HG02884 (cell line): ENCODE results near the gene SHKBP1.
"Not testable (repeated sequence)": the region's sequence is repeated elsewhere in the genome, so short reads cannot be mapped to it uniquely, and the experiment has no call there.

ENCODE experiments used
- ATAC-seq: cut with Tn5 transposase; IDR thresholded peaks from one replicate; pipeline ENCODE4 v1.9.1; 2021; ENCODE audit warnings: mild to moderate bottlenecking, moderate library complexity; ENCODE audit not compliant: unreplicated experiment

The SHKBP1 gene

DNA sequence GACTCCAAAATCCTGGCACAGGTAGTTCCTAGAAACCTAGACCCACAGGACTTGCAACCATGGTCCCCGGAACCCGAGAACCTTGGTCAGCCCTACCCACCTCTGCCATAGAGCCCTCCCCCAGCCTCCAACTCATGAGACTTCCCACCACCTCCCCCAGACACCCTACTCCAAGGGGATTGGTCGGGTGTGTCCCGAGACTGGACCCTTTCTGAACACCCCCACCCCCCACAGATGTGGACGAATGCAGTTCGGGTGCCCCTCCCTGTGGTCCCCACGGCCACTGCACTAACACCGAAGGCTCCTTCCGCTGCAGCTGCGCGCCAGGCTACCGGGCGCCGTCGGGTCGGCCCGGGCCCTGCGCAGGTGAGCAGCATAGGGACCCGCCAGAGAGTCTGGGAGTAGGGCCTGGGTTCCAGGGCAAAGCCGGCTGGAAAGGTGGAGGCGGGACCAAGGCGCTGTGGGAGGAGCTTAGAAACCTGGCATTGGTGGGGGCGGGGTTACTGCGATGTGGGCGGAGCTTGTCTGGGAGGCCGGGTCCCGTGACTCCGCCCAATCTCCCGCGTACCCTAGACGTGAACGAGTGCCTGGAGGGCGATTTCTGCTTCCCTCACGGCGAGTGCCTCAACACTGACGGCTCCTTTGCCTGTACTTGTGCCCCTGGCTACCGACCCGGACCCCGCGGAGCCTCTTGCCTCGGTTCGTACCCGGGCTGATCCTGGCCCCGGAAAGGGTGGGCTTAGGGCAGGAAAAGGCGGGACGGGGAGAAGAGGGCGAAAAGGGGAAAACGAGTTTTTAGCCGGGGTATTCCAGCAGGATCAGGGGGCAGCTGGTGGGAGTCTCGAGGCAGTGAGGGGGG lies 36.4 kb downstream of the SHKBP1 start:
- no peak for ATAC-seq

DNA sequence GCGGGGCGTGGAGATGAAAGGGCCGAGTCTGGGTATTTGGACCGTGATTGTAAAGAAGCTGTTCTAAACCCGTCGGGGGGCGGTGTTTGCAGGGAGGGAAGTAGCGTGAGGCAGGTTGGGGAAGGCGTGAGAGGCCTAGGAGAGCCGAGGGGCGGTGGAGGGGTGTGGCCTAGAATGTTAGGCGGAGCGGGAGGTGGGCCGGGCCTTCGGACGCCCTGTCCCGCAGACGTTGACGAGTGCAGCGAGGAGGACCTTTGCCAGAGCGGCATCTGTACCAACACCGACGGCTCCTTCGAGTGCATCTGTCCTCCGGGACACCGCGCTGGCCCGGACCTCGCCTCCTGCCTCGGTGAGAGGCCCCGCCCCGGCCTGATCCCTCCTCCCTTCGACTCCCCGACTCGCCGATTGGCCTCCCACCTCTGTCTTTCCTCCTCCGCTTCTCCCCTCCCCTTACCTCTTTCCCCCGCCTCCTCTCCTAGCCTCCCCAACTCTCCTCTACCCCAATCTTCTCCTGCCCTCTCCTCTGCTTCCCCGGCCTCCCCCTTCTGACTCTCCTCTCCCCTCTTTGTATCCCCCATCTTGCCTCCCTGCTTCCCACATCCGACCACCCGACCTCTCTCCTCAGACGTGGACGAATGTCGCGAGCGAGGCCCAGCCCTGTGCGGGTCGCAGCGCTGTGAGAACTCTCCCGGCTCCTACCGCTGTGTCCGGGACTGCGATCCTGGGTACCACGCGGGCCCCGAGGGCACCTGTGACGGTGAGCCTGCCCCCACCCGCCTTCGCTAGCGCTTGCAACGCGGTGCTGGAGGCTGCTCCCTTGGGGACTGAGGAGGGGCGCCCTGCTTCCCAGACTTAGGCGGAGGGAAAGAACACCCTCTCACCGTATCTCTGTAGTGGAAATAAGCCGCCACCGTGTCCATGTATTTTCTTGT lies 37.3 kb downstream of the SHKBP1 start:
- ATAC-seq: no peak

- ATAC-seq: no peak
These were observed 38.1 kb downstream of the SHKBP1 start for GRCh38 chr19:40614622-40615411.

DNA sequence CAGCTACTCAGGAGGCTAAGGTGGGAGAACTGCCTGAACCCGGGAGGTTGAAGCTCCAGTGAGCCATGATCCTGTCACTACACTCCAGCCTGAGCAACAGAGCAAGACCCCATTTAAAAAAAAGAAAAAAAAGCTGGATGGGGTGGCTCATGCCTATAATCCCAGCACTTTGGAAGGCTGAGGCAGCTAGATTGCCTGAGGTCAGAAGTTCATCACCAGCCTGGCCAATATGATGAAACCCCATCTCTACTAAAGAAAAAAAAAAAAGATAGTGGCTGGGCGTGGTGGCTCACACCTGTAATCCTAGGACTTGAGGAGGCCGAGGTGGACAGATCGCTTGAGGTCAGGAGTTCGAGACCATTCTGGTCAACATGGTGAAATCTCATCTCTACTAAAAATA lies 39.5 kb downstream of the SHKBP1 start:
- no peak for ATAC-seq

- no peak for ATAC-seq
These were observed 40.3 kb downstream of the SHKBP1 start for GRCh38 chr19:40616941-40617340.

DNA sequence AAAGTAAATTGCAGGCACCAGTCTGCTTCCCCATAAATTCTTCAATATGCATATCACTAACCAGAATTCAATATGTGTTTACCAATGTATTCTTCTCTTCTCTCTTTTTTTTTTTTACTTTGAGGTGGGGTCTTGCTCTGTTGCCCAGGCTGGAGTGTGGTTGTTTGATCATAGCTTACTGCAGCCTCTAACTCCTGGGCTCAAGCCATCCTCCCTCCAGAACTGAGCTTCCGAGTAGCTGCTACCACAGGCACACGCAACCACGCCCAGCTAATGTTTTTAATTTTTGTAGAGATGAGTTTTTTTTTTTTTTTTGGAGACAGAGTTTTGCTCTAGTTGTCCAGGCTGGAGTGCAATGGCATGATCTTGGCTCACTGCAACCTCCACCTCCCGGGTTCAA lies 41.3 kb downstream of the SHKBP1 start:
- ATAC-seq: no peak

DNA sequence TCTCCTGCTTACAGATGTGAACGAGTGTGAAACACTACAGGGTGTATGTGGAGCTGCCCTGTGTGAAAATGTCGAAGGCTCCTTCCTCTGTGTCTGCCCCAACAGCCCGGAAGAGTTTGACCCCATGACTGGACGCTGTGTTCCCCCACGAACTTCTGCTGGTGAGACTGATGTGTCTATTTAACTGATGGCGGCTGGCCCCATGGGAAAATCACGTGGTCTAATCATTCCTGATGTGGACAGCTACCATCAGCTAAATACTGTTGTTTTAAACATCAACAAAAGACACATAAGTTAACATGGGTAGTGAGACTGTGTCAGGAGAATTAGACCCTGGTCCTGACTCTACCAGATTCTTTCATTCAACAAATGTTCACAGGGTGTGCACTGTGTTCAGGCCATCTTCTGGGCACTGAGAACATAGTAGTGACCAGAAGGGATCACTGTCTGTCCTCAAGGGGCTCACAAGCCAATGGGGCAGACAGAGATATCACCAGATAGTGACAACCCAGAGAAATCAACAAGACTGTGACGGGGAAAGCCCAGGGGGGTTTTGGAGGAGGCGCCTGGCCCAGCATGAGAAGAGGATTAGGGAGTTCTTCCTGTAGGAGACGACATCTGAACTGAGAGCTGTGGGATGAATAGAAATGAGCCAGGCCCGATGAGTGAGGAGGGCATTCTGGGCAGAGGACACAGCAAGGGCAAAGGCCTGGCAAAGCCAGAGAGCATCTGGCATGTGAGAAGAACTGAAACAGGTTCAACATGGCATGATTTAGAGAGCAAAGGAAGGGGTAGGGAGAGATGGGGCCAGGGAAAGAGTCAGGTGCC lies 42.9 kb downstream of the SHKBP1 start:
- no peak for ATAC-seq

DNA sequence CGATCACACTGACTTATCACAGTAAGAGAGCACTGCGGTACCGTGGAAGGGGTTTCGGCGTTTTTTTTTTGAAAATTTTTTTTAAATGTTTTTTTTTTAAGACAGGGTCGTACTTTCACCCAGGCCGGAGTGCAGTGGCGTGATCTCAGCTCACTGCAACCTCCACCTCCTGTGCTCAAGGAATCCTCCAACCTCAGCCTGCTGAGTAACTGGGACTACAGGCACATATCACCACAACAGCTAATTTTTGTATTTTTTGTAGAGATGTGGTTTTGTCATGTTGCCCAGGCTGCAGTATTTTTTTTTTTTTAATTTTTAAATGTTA lies 43.5 kb downstream of the SHKBP1 start:
- ATAC-seq: no peak

DNA sequence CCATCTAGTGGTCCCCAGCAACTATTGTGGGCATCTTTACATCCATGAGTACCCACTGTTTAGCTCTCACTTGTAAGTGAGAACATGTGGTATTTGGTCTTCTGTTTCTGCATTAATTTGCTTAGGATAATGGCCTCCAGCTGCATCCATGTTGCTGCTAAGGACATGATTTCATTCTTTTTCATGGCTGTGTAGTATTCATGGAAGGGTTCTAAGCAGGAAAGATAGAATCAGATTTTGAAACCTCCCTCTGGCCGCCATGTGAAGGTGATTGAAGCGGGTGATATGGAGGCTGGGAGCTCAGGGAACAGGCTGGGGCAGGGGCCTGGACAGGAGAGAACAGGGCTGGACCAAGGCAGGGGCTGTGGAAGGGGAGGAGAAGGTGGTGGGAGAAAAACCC lies 44.6 kb downstream of the SHKBP1 start:
- no peak for ATAC-seq

DNA sequence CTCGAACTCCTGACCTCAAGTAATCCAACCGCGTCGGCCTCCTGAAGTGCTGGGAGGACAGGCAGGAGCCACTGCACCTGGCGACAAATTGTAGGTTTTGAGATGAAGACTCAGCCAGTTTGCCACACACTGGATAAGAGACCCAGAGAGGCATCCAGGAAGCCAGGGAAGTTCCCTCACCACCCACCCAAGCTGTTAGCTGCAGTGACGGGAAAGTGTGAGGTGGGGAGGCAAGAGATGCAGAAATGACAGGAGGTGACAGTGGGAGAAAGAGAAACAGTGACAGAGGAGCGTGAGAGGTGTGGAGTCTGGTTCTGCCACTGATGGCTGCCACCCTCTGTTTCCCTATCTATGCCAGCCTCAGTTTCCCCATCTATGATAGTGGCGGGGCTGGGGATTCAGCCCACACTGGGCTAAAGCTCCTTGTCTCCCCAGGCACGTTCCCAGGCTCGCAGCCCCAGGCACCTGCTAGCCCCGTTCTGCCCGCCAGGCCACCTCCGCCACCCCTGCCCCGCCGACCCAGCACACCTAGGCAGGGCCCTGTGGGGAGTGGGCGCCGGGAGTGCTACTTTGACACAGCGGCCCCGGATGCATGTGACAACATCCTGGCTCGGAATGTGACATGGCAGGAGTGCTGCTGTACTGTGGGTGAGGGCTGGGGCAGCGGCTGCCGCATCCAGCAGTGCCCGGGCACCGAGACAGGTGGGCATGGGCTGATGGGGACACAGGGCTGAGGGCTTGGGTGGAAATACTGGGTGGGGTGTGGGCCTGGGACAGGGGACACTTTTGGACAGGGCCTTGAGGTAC lies 45.5 kb downstream of the SHKBP1 start:
- no peak for ATAC-seq

GRCh38 chr19:40622773-40623075 lies 46.1 kb downstream of the SHKBP1 start:
- ATAC-seq: no peak

GRCh38 chr19:40623403-40624251 lies 47.0 kb downstream of the SHKBP1 start:
- ATAC-seq: no peak

DNA sequence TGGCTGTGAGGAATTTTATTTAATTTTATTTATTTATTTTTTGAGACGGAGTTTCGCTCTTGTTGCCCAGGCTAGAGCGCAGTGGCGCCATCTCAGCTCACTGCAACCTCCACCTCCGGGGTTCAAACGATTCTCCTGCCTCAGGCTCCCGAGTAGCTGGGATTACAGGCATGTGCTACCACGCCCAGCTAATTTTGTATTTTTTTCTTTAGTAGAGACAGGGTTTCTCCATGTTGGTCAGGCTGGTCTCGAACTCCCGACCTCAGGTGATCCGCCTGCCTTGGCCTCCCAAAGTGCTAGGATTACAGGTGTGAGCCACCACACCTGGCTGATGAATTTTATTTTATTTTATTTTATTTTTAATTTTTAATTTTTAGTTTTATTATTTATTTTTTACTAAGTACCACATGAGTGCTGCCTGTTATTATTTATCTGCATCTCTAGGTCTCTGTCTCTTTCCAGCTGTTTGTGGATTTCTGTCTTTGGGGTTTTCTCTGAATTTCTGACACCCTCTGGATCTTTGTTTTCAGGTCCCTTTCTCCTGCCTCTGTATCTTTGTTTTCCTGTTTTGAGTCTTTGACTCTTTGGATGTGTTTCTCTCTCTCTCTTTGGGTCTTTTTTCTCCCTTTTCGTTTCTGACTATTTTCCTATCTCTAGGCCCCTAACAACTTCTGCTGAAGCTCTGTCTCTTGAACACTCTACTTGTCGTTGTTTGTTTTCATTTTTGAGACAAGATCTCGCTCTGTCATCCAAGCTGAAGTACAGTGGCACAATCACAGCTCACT lies 47.9 kb downstream of the SHKBP1 start:
- not testable (repeated sequence) for ATAC-seq

- ATAC-seq: no peak
These were observed 48.9 kb downstream of the SHKBP1 start for GRCh38 chr19:40625406-40626120.

GRCh38 chr19:40626918-40627317 lies 50.2 kb downstream of the SHKBP1 start:
- ATAC-seq: no peak

DNA sequence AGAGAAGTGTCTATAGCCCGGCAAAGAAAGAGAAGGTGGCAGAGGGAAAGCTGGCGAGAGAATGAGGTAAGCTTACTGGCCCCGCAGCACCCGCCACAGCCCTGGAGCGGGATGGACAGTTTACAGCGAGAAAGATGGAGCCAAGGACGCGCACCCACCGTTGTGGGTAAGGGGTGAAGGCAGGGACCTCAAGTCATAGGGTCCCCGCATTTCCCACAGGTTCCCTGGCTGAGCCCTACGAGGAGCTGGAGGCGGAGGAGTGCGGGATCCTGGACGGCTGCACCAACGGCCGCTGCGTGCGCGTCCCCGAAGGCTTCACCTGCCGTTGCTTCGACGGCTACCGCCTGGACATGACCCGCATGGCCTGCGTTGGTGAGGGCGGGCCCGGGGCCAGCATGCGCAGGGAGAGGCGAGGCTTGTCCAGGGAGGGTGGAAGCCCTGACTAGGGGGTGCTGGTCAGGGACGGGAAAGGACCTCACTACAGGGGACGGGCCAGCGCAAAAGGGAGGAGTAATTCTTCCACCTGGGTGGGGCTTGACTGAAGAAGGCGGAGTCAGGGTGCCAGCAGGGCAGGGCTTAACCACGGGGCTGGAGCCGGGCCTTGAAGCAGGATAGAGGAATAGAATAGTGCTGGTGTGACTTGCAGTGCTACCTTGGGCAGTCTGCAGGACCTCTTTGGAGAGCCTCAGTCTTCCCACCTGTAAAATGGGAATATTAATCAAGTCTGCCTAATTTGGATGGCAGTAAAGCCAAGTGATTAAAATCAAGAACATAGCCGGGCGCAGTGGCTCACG lies 51.0 kb downstream of the SHKBP1 start:
- ATAC-seq: no peak

DNA sequence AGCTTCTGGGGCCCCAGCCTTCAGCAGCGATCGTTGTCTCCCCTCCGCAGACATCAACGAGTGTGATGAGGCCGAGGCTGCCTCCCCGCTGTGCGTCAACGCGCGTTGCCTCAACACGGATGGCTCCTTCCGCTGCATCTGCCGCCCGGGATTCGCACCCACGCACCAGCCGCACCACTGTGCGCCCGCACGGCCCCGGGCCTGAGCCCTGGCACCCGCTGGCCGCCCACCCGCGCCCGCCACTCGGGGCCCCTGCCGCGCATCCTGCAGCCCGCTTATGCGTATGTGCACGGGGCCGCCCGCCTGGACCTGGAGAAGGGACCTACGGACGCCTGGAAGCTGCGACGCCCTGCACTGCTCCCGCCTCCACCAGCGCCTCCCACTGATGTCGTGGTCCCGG lies 52.7 kb downstream of the SHKBP1 start:
- no peak for ATAC-seq
